Measurements from ENCODE around the gene BIN1. TPM values are rescaled to one million over a fixed set of nuclear protein-coding genes. Genes with fewer than 3 reads are reported as not detected.

BIN1 gene
- total RNA-seq, 1 donor from 2014 or later: 62.8 TPM

GRCh38 chr2:127081826-127082633, 24.9 kb downstream of the BIN1 start:
- DNase-seq (ENCODE audit: low spot score): no peak
- ATAC-seq: peak; percentile 28
- intact Hi-C loops (cut with DNase I): no loop called here

GRCh38 chr2:127080938-127081755, 25.8 kb downstream of the BIN1 start:
- DNase-seq (ENCODE audit: low spot score) (peak; percentile 80), ATAC-seq (no peak)
- intact Hi-C loops (cut with DNase I): no loop called here

GRCh38 chr2:127080226-127080937, 26.6 kb downstream of the BIN1 start:
- no peak for ATAC-seq
- no peak for DNase-seq (ENCODE audit: low spot score)
- intact Hi-C loops (cut with DNase I): no loop called here

GRCh38 chr2:127079358-127079920, 27.5 kb downstream of the BIN1 start:
- intact Hi-C loops (cut with DNase I): no loop called here
- no peak for ATAC-seq

GRCh38 chr2:127078666-127079270, 28.2 kb downstream of the BIN1 start:
- intact Hi-C loops (cut with DNase I): no loop called here
- DNase-seq (ENCODE audit: low spot score) (no peak), ATAC-seq (no peak)

More at GRCh38 chr2:127079358-127079920, 27.5 kb downstream of the BIN1 start:
- DNase-seq (ENCODE audit: low spot score): no peak

GRCh38 chr2:127078028-127078427, 28.9 kb downstream of the BIN1 start:
- intact Hi-C loops (cut with DNase I): no loop called here
- DNase-seq (ENCODE audit: low spot score): no peak
- ATAC-seq: no peak

GRCh38 chr2:127076924-127077323, 30.0 kb downstream of the BIN1 start:
- intact Hi-C loops (cut with DNase I): no loop called here
- DNase-seq (ENCODE audit: low spot score) (no peak), ATAC-seq (no peak)

GRCh38 chr2:127076290-127076689, 30.7 kb downstream of the BIN1 start:
- intact Hi-C loops (cut with DNase I): no loop called here

GRCh38 chr2:127075821-127076220, 31.1 kb downstream of the BIN1 start:
- no peak for ATAC-seq
- DNase-seq (ENCODE audit: low spot score): no peak
- intact Hi-C loops (cut with DNase I): no loop called here

More at GRCh38 chr2:127076290-127076689, 30.7 kb downstream of the BIN1 start:
- ATAC-seq: no peak
- DNase-seq (ENCODE audit: low spot score): no peak

- intact Hi-C loops (cut with DNase I): no loop called here
- DNase-seq (ENCODE audit: low spot score) (no peak), ATAC-seq (no peak)
These were observed 32.0 kb downstream of the BIN1 start for GRCh38 chr2:127074936-127075335.

- no peak for DNase-seq (ENCODE audit: low spot score)
These were observed 32.6 kb downstream of the BIN1 start for GRCh38 chr2:127074358-127074757.

GRCh38 chr2:127072970-127073369, 34.0 kb downstream of the BIN1 start:
- no peak for DNase-seq (ENCODE audit: low spot score)
- peak; percentile 54 for ATAC-seq
- intact Hi-C loops (cut with DNase I): no loop called here

More at GRCh38 chr2:127074358-127074757, 32.6 kb downstream of the BIN1 start:
- intact Hi-C loops (cut with DNase I): no loop called here
- ATAC-seq: peak; percentile 15

- DNase-seq (ENCODE audit: low spot score): no peak
- intact Hi-C loops (cut with DNase I): no loop called here
- ATAC-seq: no peak
These were observed 34.6 kb downstream of the BIN1 start for GRCh38 chr2:127072396-127072795.

GRCh38 chr2:127071901-127072328, 35.0 kb downstream of the BIN1 start:
- intact Hi-C loops (cut with DNase I): no loop called here
- no peak for DNase-seq (ENCODE audit: low spot score)
- ATAC-seq: no peak

GRCh38 chr2:127070221-127070620, 36.7 kb downstream of the BIN1 start:
- DNase-seq (ENCODE audit: low spot score): no peak
- no peak for ATAC-seq
- intact Hi-C loops (cut with DNase I): no loop called here

- DNase-seq (ENCODE audit: low spot score): no peak
- ATAC-seq: no peak
- intact Hi-C loops (cut with DNase I): loop anchor here (5.0 to 10.0 kb wide), 2 partner anchors 38 to 75 kb away; partner anchors contain the start of gene BIN1
These were observed 37.4 kb downstream of the BIN1 start for GRCh38 chr2:127069536-127069935.

- no peak for DNase-seq (ENCODE audit: low spot score)
- intact Hi-C loops (cut with DNase I): loop anchor here (5.0 to 10.0 kb wide), 2 partner anchors 38 to 76 kb away; partner anchors contain the start of gene BIN1
- ATAC-seq: no peak
These were observed 38.0 kb downstream of the BIN1 start for GRCh38 chr2:127069003-127069402.

GRCh38 chr2:127068351-127068741, 38.6 kb downstream of the BIN1 start:
- ATAC-seq (no peak), DNase-seq (ENCODE audit: low spot score) (no peak)
- intact Hi-C loops (cut with DNase I): loop anchor here (5.0 to 10.0 kb wide), 2 partner anchors 39 to 76 kb away; partner anchors contain the start of gene BIN1
